ENCODE measurements around the gene PDE4B. TPM values are rescaled to one million over a fixed set of nuclear protein-coding genes. Genes with fewer than 3 reads are reported as not detected.

PDE4B gene
- total RNA-seq, 1 donor from 2014 or later: 1.2 TPM

DNA sequence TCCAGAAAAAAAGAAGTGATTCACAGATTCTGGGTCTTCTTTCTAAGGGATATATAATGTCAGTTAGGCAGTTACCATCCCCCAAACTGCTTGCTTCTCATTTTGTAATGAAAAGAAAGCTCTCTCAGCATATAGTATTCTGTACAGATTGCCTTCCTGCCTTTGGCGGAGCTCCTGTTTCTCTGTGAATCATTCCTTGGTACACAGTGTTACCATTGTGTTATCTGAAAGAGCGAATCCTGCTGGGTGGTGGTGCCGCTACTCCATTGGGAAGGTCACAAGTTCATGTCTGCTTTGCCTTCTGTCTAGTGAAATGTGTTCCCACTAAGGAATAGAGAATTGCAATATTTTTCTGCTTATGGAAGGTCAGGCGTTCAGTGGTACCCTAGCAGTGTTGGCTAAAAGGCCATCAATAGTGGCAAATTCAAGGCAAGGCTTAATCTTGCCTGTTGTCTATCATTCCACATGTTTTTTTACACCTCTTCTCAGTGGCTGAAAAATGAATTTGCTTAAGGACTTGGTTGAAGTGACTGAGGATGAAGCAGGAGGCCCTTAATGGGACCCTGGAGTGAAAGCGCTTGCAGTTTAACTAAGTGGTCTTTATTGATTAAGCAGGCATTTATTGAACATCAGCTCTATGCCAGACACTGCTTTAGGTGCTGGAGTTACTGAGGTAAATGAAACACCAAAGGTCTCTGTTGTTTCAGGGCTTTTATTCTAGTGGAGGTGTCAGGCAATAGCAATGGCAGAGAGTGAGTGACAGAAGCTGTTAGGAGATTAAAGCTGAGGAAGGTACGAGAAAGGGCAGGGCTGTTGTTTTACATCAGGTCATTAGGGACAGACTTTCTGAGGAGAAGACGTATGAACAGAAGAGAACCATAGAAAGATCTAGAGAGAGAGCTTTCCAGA is 186.7 kb downstream of the PDE4B start:
- H3K4me3 Mint-ChIP-seq: peak overlapping the region; percentile 54
- peaks cover 11% of the 10 kb centered on the region for H3K36me3 Mint-ChIP-seq
- H3K9me3 ChIP-seq (ENCODE audit: low read depth): no peaks in the 10 kb centered on the region
- no peaks in the 10 kb centered on the region for H3F3A ChIP-seq (ENCODE audit: low read depth)
- no peaks in the 10 kb centered on the region for H4K20me1 ChIP-seq (ENCODE audit: low read depth)
- H3K79me2 ChIP-seq (ENCODE audit: low read depth): no peaks in the 10 kb centered on the region
- no peak for TF ChIP-seq EZH2phosphoT487 (IDR thresholded peaks at IDR 0.05)
- TF ChIP-seq EZH2 (IDR thresholded peaks at IDR 0.05): no peak
- TF ChIP-seq, protein P1, sequence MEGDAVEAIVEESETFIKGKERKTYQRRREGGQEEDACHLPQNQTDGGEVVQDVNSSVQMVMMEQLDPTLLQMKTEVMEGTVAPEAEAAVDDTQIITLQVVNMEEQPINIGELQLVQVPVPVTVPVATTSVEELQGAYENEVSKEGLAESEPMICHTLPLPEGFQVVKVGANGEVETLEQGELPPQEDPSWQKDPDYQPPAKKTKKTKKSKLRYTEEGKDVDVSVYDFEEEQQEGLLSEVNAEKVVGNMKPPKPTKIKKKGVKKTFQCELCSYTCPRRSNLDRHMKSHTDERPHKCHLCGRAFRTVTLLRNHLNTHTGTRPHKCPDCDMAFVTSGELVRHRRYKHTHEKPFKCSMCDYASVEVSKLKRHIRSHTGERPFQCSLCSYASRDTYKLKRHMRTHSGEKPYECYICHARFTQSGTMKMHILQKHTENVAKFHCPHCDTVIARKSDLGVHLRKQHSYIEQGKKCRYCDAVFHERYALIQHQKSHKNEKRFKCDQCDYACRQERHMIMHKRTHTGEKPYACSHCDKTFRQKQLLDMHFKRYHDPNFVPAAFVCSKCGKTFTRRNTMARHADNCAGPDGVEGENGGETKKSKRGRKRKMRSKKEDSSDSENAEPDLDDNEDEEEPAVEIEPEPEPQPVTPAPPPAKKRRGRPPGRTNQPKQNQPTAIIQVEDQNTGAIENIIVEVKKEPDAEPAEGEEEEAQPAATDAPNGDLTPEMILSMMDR (IDR thresholded peaks at IDR 0.05): no peak
- no peaks in the 10 kb centered on the region for H3K4me1 ChIP-seq
- peaks cover 4% of the 10 kb centered on the region for H3K27me3 Mint-ChIP-seq (ENCODE audit: insufficient read depth, low read depth)
- H3K9ac ChIP-seq: no peak overlapping the region
- H3K9me3 Mint-ChIP-seq: peaks cover 34% of the 10 kb centered on the region
- H3K27ac ChIP-seq: no peak overlapping the region
- H3K4me1 Mint-ChIP-seq: peaks cover 22% of the 10 kb centered on the region
- DNase-seq (ENCODE audit: low spot score): no peak
- no peaks in the 10 kb centered on the region for H3K36me3 ChIP-seq
- no peaks in the 10 kb centered on the region for H3K27me3 ChIP-seq
- H3K27ac Mint-ChIP-seq: peak overlapping the region; percentile 95
- no peak overlapping the region for H3K4me2 ChIP-seq
- no peak overlapping the region for H3K4me3 ChIP-seq
- H2AFZ ChIP-seq (replicated peaks): no peak overlapping the region

DNA sequence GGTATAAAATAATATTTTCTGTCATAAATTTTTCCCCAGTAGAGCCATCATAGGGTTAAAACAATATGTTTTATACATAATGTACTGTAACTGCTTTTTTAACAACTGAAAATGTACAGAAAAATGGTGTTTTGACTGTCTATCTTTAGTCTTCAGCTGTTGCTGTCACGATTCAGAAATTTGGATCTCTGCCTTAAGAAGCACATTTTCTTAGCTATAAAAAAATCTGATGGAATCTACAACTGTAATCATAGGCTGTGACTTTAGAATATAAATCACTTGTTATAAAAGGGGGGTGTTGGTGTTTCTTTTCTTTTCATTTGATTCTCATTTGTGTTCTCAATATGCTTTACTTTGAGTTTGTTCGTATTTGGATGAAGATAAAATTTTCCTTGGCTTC is 187.5 kb downstream of the PDE4B start:
- Histone ChIP-seq H3K9ac (no peak overlapping the region), H3K27me3 (no peaks in the 10 kb centered on the region), H3K9me3 (ENCODE audit: low read depth) (no peaks in the 10 kb centered on the region), H3K4me3 (no peak overlapping the region), H2AFZ (replicated peaks) (no peak overlapping the region), H3K27ac (no peak overlapping the region), H3K36me3 (no peaks in the 10 kb centered on the region), H4K20me1 (ENCODE audit: low read depth) (no peaks in the 10 kb centered on the region), H3K4me1 (no peaks in the 10 kb centered on the region), H3K79me2 (ENCODE audit: low read depth) (no peaks in the 10 kb centered on the region), H3F3A (ENCODE audit: low read depth) (no peaks in the 10 kb centered on the region), H3K4me2 (no peak overlapping the region)
- H3K9me3 Mint-ChIP-seq: peaks cover 25% of the 10 kb centered on the region
- H3K4me3 Mint-ChIP-seq: no peak overlapping the region
- no peak for DNase-seq (ENCODE audit: low spot score)
- peaks cover 4% of the 10 kb centered on the region for H3K27me3 Mint-ChIP-seq (ENCODE audit: insufficient read depth, low read depth)
- TF ChIP-seq EZH2 (IDR thresholded peaks at IDR 0.05): no peak
- TF ChIP-seq, protein P1 (IDR thresholded peaks at IDR 0.05): no peak
- no peak for TF ChIP-seq EZH2phosphoT487 (IDR thresholded peaks at IDR 0.05)
- H3K36me3 Mint-ChIP-seq: peaks cover 7% of the 10 kb centered on the region
- H3K27ac Mint-ChIP-seq: no peak overlapping the region
- peaks cover 22% of the 10 kb centered on the region for H3K4me1 Mint-ChIP-seq

DNA sequence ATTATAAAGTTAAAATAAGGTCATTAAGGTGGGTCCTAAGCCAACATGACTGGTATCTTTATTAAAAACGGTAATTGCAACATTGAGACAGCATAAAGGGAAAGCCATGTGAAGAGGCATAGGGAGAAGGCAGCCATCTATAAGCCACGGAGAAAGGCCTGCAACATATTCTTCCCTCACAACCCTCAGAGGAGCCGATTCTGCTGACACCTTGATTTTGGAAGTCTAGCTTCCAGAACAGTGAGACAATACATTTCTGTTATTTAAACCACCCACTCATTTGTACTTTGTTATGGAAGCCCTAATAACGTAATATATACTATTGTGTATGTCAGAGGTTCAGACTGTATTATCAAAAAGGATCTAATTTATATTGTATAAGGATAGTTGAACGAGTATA is 190.8 kb downstream of the PDE4B start:
- Histone ChIP-seq H3K4me1 (no peaks in the 10 kb centered on the region), H4K20me1 (ENCODE audit: low read depth) (no peaks in the 10 kb centered on the region), H3K4me3 (no peak overlapping the region), H3F3A (ENCODE audit: low read depth) (no peaks in the 10 kb centered on the region), H3K36me3 (no peaks in the 10 kb centered on the region), H3K9me3 (ENCODE audit: low read depth) (no peaks in the 10 kb centered on the region), H3K27me3 (no peaks in the 10 kb centered on the region), H3K27ac (no peak overlapping the region), H2AFZ (replicated peaks) (no peak overlapping the region), H3K9ac (no peak overlapping the region), H3K4me2 (no peak overlapping the region), H3K79me2 (ENCODE audit: low read depth) (no peaks in the 10 kb centered on the region)
- H3K27ac Mint-ChIP-seq: no peak overlapping the region
- H3K36me3 Mint-ChIP-seq: peaks cover 2% of the 10 kb centered on the region
- no peak overlapping the region for H3K4me3 Mint-ChIP-seq
- no peaks in the 10 kb centered on the region for H3K27me3 Mint-ChIP-seq (ENCODE audit: insufficient read depth, low read depth)
- no peak for DNase-seq (ENCODE audit: low spot score)
- H3K4me1 Mint-ChIP-seq: peaks cover 18% of the 10 kb centered on the region
- TF ChIP-seq, protein P1 (IDR thresholded peaks at IDR 0.05): no peak
- TF ChIP-seq EZH2 (IDR thresholded peaks at IDR 0.05) (no peak), EZH2phosphoT487 (IDR thresholded peaks at IDR 0.05) (no peak)
- no peaks in the 10 kb centered on the region for H3K9me3 Mint-ChIP-seq
